Right lobe of liver (tissue), 6 donors: ENCODE measurements around the gene CRYGN. TPM values are rescaled to one million over a fixed set of nuclear protein-coding genes. Genes with fewer than 3 reads are reported as not detected.
A peak's percentile ranks its signal among the peaks of the same experiment; 100 is the strongest.

ENCODE experiments used
- ATAC-seq, 4 donors: fragments of 200-7000 bp; cut with Tn5 transposase; one replicate each; pipeline ENCODE4 v1.9.1; 2020; ENCODE audit warnings: mild to moderate bottlenecking in 4 of 4, moderate library complexity in 4 of 4
- DNase-seq, 3 donors: peaks; one replicate each; pipeline ENCODE4 v3.0.0-alpha.2; 2020
- H3K27ac ChIP-seq, 3 donors: fragments of 200-600 bp; one replicate each; pipeline ENCODE4 v1.8.0; 2022
- H3K27me3 ChIP-seq, 2 donors: fragments of 200-600 bp; one replicate each; pipeline ENCODE4 v1.8.0; 2022
- H3K36me3 ChIP-seq, 4 donors: fragments of 200-600 bp; sonication (generic) in 1 of 4; one replicate each; pipeline versions ENCODE4 v1.5.1 to v1.8.0; 2017 to 2022; ENCODE audit warnings: control low read depth in 1 of 4
- H3K4me1 ChIP-seq, 4 donors: fragments of 200-600 bp; sonication (generic) in 1 of 4; one replicate each; pipeline versions ENCODE4 v1.5.1 to v1.8.0; 2017 to 2022; ENCODE audit warnings: control low read depth in 1 of 4
- H3K4me3 ChIP-seq, 3 donors: fragments of 200-600 bp; one replicate each; pipeline ENCODE4 v1.8.0; 2022
- H3K9me3 ChIP-seq, 4 donors: fragments of 200-600 bp; sonication (generic) in 1 of 4; one replicate each; pipeline versions ENCODE4 v1.5.1 to v1.8.0; 2017 to 2022; ENCODE audit warnings: control low read depth in 1 of 4
- POLR2A ChIP-seq: fragments of 450-650 bp; IDR thresholded peaks from one replicate; pipeline ENCODE4 v1.6.1; 2017; ENCODE audit warnings: antibody characterized with exemption, mild to moderate bottlenecking
- WGBS: methylation state at CpG from one replicate; pipeline ENCODE4 v1.1.6; 2018; ENCODE audit warnings: low coverage, low lambda C conversion rate; ENCODE audit not compliant: insufficient coverage; ENCODE audit errors: missing lambda C conversion rate; 5-methylcytosine and 5-hydroxymethylcytosine counted together
- intact Hi-C, 2 donors: fragments of 100-400 bp; cut with DNase I; formaldehyde crosslinking; loops; one replicate each; pipeline versions ENCODE4 v1.11.2 to v1.14.1; 2022
- total RNA-seq, 6 experiments: library from RNA; depleted of rRNA in 2 of 6; stranded (reverse); fragments of >200 nt in 2 of 6; fragmentation: NEBNext Ultra II Directional in 3 of 6; extraction: Animal tissue kit (Norgen Biotek cat#: 25700) in 3 of 6; gene quantifications; one replicate each; pipeline versions ENCODE4 v1.1.0 to v1.2.4, GENCODE V29; 2016 to 2023
- TF ChIP-seq, protein P1 (sequence below), 4 donors: fragments of 200-600 bp in 3 of 4; fragments of 450-650 bp in 1 of 4; IDR thresholded peaks; one replicate each; pipeline versions ENCODE4 v1.5.1 to v1.8.0; 2016 to 2022; ENCODE audit warnings: antibody characterized with exemption in 4 of 4, mild to moderate bottlenecking in 2 of 4
- donor health status: DM: no; HTN: yes; CAD: no.
- donor health status: DM: no; HTN: no; CAD: no.
- donor health status: DM: no; HTN: no; CAD: no.
- donor health status: DM: no; HTN: yes; CAD: no.
- donor health status: DM: no; HTN: yes; CAD: no.

The CRYGN gene
- total RNA-seq, 6 experiments from 2014 or later = not detected

GRCh38 chr7:151382079-151382885 is 57.7 kb downstream of the CRYGN start:
- DNase-seq (peak in 2 of 3 donors; percentile 21 to 37), ATAC-seq (no peak)
- H3K9me3 ChIP-seq = no peaks in the 10 kb centered on the region
- H3K27me3 ChIP-seq = peaks cover 0 to 11% of the 10 kb centered on the region in 2 donors
- WGBS = 44% methylated on average over 9 of the region's 37 CpGs
- peaks cover 0 to 8% (median 0%) of the 10 kb centered on the region in 4 donors for H3K4me1 ChIP-seq
- peaks cover 0 to 4% (median 0%) of the 10 kb centered on the region in 4 donors for H3K36me3 ChIP-seq
- H3K4me3 ChIP-seq = no peak overlapping the region
- no peak for TF ChIP-seq POLR2A
- TF ChIP-seq, protein P1, sequence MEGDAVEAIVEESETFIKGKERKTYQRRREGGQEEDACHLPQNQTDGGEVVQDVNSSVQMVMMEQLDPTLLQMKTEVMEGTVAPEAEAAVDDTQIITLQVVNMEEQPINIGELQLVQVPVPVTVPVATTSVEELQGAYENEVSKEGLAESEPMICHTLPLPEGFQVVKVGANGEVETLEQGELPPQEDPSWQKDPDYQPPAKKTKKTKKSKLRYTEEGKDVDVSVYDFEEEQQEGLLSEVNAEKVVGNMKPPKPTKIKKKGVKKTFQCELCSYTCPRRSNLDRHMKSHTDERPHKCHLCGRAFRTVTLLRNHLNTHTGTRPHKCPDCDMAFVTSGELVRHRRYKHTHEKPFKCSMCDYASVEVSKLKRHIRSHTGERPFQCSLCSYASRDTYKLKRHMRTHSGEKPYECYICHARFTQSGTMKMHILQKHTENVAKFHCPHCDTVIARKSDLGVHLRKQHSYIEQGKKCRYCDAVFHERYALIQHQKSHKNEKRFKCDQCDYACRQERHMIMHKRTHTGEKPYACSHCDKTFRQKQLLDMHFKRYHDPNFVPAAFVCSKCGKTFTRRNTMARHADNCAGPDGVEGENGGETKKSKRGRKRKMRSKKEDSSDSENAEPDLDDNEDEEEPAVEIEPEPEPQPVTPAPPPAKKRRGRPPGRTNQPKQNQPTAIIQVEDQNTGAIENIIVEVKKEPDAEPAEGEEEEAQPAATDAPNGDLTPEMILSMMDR (IDR thresholded peaks at IDR 0.05) = no peak
- no peak overlapping the region for H3K27ac ChIP-seq
- intact Hi-C loops = no loop called here

- no peak overlapping the region for H3K27ac ChIP-seq
- DNase-seq (peak in 2 of 3 donors; percentile 30 to 51), ATAC-seq (peak in 2 of 4 donors; percentile 7 to 13)
- no peak overlapping the region for H3K4me3 ChIP-seq
- H3K27me3 ChIP-seq = peaks cover 0 to 11% of the 10 kb centered on the region in 2 donors
- intact Hi-C loops = no loop called here
- 9% methylated on average over 29 of the region's 83 CpGs for WGBS
- peaks cover 0 to 8% (median 0%) of the 10 kb centered on the region in 4 donors for H3K4me1 ChIP-seq
- peaks cover 0 to 11% (median 4%) of the 10 kb centered on the region in 4 donors for H3K36me3 ChIP-seq
- no peaks in the 10 kb centered on the region for H3K9me3 ChIP-seq
- TF ChIP-seq POLR2A = no peak
- TF ChIP-seq, protein P1 (IDR thresholded peaks at IDR 0.05) = no peak
Measured at GRCh38 chr7:151381348-151382078, 58.4 kb downstream of the CRYGN start.

GRCh38 chr7:151381098-151381347 is 58.9 kb downstream of the CRYGN start:
- 33% methylated on average over 3 of the region's 7 CpGs for WGBS
- Histone ChIP-seq H3K9me3 (no peaks in the 10 kb centered on the region), H3K4me1 (peaks cover 0 to 8% (median 0%) of the 10 kb centered on the region in 4 donors), H3K27ac (no peak overlapping the region), H3K4me3 (no peak overlapping the region), H3K36me3 (peaks cover 0 to 16% (median 6%) of the 10 kb centered on the region in 4 donors), H3K27me3 (peaks cover 0 to 11% of the 10 kb centered on the region in 2 donors)
- TF ChIP-seq, protein P1 (IDR thresholded peaks at IDR 0.05) = no peak
- TF ChIP-seq POLR2A = no peak
- intact Hi-C loops = no loop called here
- DNase-seq (no peak), ATAC-seq (no peak)

DNA sequence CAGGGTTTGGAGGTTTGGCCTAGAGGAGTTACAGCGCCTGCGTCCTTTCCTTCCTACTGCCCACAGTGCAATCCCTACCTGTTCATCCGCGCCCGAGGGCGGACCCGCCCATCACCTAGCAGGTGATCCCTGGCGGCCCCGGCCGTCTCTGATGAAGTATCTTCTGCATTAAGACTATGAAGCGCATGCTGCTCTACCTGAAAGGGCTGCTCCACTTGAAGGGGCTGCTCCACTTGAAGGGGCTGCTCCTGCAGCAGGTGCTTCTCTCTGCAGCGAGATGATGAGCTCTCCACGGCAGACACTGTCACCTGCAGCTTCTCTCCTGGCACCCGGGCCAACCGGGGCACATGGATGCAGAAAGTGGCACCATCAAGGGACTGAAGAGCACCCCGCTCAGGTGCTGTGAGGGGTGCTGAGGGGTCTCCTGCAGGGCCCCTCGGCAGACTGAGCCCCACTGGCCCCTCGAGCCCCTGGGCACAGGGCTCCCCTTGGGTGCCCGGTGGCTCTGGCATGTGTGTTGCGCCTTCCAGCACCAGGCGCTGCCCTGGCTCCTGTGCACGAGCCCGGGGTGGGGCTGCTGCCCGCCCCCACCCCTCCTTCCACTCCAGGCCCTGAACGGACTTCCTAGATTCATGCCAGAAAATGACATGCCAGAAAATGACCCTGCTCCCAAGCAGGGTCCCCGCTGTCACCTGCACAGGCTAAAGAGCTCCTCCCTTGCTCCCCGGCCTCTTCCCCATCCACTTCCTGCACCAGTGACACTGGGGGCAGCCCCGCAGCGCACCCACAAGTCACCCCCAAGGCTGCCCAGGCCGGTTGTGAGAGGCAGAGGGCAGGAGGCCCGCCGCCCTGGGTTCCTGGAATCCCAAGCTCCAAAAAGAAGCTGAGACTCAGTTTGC is 59.5 kb downstream of the CRYGN start:
- ATAC-seq (peak in 2 of 4 donors; percentile 7 to 13), DNase-seq (peak in 2 of 3 donors; percentile 36 to 43)
- TF ChIP-seq, protein P1 (IDR thresholded peaks at IDR 0.05) = no peak
- TF ChIP-seq POLR2A = no peak
- H3K27me3 ChIP-seq = peaks cover 0 to 11% of the 10 kb centered on the region in 2 donors
- intact Hi-C loops = no loop called here
- H3K36me3 ChIP-seq = peaks cover 0 to 22% (median 6%) of the 10 kb centered on the region in 4 donors
- no peak overlapping the region for H3K27ac ChIP-seq
- peaks cover 0 to 8% (median 0%) of the 10 kb centered on the region in 4 donors for H3K4me1 ChIP-seq
- no peak overlapping the region for H3K4me3 ChIP-seq
- no peaks in the 10 kb centered on the region for H3K9me3 ChIP-seq
- 55% methylated on average over 5 of the region's 32 CpGs for WGBS
